ENCODE measurements around the gene CEP97.

The CEP97 gene

GRCh38 chr3:101796077-101796680 is 71.8 kb downstream of the CEP97 start:
- no peak for TF ChIP-seq CTCF (conservative IDR thresholded peaks at IDR 0.05)
- no peak overlapping the region for H3K27ac ChIP-seq

- H3K27ac ChIP-seq = no peak overlapping the region
- no peak for TF ChIP-seq CTCF (conservative IDR thresholded peaks at IDR 0.05)
Measured at GRCh38 chr3:101801174-101801573, 76.8 kb downstream of the CEP97 start.

GRCh38 chr3:101802179-101802578 is 77.8 kb downstream of the CEP97 start:
- H3K27ac ChIP-seq = no peak overlapping the region
- TF ChIP-seq CTCF (conservative IDR thresholded peaks at IDR 0.05) = no peak

- H3K27ac ChIP-seq = no peak overlapping the region
- TF ChIP-seq CTCF (conservative IDR thresholded peaks at IDR 0.05) = peak; percentile 88
Measured at GRCh38 chr3:101803173-101803782, 78.9 kb downstream of the CEP97 start.

GRCh38 chr3:101803939-101804338 is 79.5 kb downstream of the CEP97 start:
- H3K27ac ChIP-seq = no peak overlapping the region
- TF ChIP-seq CTCF (conservative IDR thresholded peaks at IDR 0.05) = no peak

- no peak for TF ChIP-seq CTCF (conservative IDR thresholded peaks at IDR 0.05)
- H3K27ac ChIP-seq = no peak overlapping the region
Measured at GRCh38 chr3:101806491-101806890, 82.1 kb downstream of the CEP97 start.

GRCh38 chr3:101807888-101808287 is 83.5 kb downstream of the CEP97 start:
- TF ChIP-seq CTCF (conservative IDR thresholded peaks at IDR 0.05) = no peak
- H3K27ac ChIP-seq = no peak overlapping the region
